ENCODE data around the gene MRPL21. TPM values are rescaled to one million over a fixed set of nuclear protein-coding genes. Genes with fewer than 3 reads are reported as not detected.
"Not testable (repeated sequence)": the region's sequence is repeated elsewhere in the genome, so short reads cannot be mapped to it uniquely, and the experiment has no call there.

MRPL21 gene
- total RNA-seq, 3 donors from 2014 or later (not counting 1 experiment from before 2014, with no cell fraction given): 39.0 to 47.4 (median 40.3) TPM

GRCh38 chr11:68891351-68891948 is 12.2 kb downstream of the MRPL21 start:
- no peak overlapping the region for H3K4me3 Mint-ChIP-seq
- no peak for TF ChIP-seq CTCF (IDR thresholded peaks at IDR 0.05)
- Histone ChIP-seq H3K27me3 (ENCODE audit: control insufficient read depth, insufficient read depth, low read length) (no peaks in the 10 kb centered on the region), H3K4me1 (ENCODE audit: control insufficient read depth, insufficient read depth, low read length) (no peaks in the 10 kb centered on the region), H3K27ac (ENCODE audit: low read length) (no peak overlapping the region), H3K36me3 (ENCODE audit: control insufficient read depth, insufficient read depth, low read length) (peaks cover 49% of the 10 kb centered on the region), H3K9me3 (ENCODE audit: control insufficient read depth, insufficient read depth, low read length) (no peaks in the 10 kb centered on the region), H3K4me3 (ENCODE audit: low read length) (no peak overlapping the region)
- H3K36me3 Mint-ChIP-seq: no peaks in the 10 kb centered on the region
- WGBS (ENCODE audit: insufficient coverage): 85% methylated on average over 17 of the region's 17 CpGs
- no peaks in the 10 kb centered on the region for H3K4me1 Mint-ChIP-seq
- H3K27ac Mint-ChIP-seq: no peak overlapping the region
- ATAC-seq: no peak
- no peaks in the 10 kb centered on the region for H3K27me3 Mint-ChIP-seq (ENCODE audit: low read depth in 2 of 2)
- no peaks in the 10 kb centered on the region for H3K9me3 Mint-ChIP-seq
- intact Hi-C loops (cut with micrococcal nuclease): no loop called here
- no peak for DNase-seq

- Histone ChIP-seq H3K36me3 (ENCODE audit: control insufficient read depth, insufficient read depth, low read length) (peaks cover 42% of the 10 kb centered on the region), H3K9me3 (ENCODE audit: control insufficient read depth, insufficient read depth, low read length) (no peaks in the 10 kb centered on the region), H3K4me3 (ENCODE audit: low read length) (no peak overlapping the region), H3K27me3 (ENCODE audit: control insufficient read depth, insufficient read depth, low read length) (no peaks in the 10 kb centered on the region), H3K27ac (ENCODE audit: low read length) (no peak overlapping the region), H3K4me1 (ENCODE audit: control insufficient read depth, insufficient read depth, low read length) (no peaks in the 10 kb centered on the region)
- ATAC-seq (no peak), DNase-seq (no peak)
- 79% methylated on average over 17 of the region's 17 CpGs for WGBS (ENCODE audit: insufficient coverage)
- H3K27ac Mint-ChIP-seq: peak overlapping the region in 1 of 2 donors; percentile 74
- no peaks in the 10 kb centered on the region for H3K36me3 Mint-ChIP-seq
- no peaks in the 10 kb centered on the region for H3K27me3 Mint-ChIP-seq (ENCODE audit: low read depth in 2 of 2)
- no peaks in the 10 kb centered on the region for H3K9me3 Mint-ChIP-seq
- TF ChIP-seq CTCF (IDR thresholded peaks at IDR 0.05): no peak
- intact Hi-C loops (cut with micrococcal nuclease): no loop called here
- H3K4me1 Mint-ChIP-seq: no peaks in the 10 kb centered on the region
- no peak overlapping the region for H3K4me3 Mint-ChIP-seq
Observed at GRCh38 chr11:68890490-68891231, 13.0 kb downstream of the MRPL21 start.

- intact Hi-C loops (cut with micrococcal nuclease): no loop called here
- H3K27me3 ChIP-seq (ENCODE audit: control insufficient read depth, insufficient read depth, low read length): no peaks in the 10 kb centered on the region
- WGBS (ENCODE audit: insufficient coverage): 90% methylated on average over 16 of the region's 18 CpGs
- TF ChIP-seq CTCF (IDR thresholded peaks at IDR 0.05): no peak
- Mint-ChIP-seq H3K9me3 (no peaks in the 10 kb centered on the region), H3K27me3 (ENCODE audit: low read depth in 2 of 2) (no peaks in the 10 kb centered on the region), H3K36me3 (no peaks in the 10 kb centered on the region), H3K27ac (no peak overlapping the region), H3K4me3 (no peak overlapping the region), H3K4me1 (no peaks in the 10 kb centered on the region)
- peaks cover 40% of the 10 kb centered on the region for H3K36me3 ChIP-seq (ENCODE audit: control insufficient read depth, insufficient read depth, low read length)
- H3K9me3 ChIP-seq (ENCODE audit: control insufficient read depth, insufficient read depth, low read length): no peaks in the 10 kb centered on the region
- DNase-seq (peak in 1 of 2 donors; percentile 20), ATAC-seq (no peak)
- no peaks in the 10 kb centered on the region for H3K4me1 ChIP-seq (ENCODE audit: control insufficient read depth, insufficient read depth, low read length)
- H3K4me3 ChIP-seq (ENCODE audit: low read length): no peak overlapping the region
- no peak overlapping the region for H3K27ac ChIP-seq (ENCODE audit: low read length)
Observed at GRCh38 chr11:68889948-68890446, 13.6 kb downstream of the MRPL21 start.

- H3K27me3 ChIP-seq (ENCODE audit: control insufficient read depth, insufficient read depth, low read length); H3K27me3 Mint-ChIP-seq (ENCODE audit: low read depth in 2 of 2); DNase-seq; intact Hi-C loops (cut with micrococcal nuclease); H3K4me3 Mint-ChIP-seq; H3K36me3 Mint-ChIP-seq; H3K27ac ChIP-seq (ENCODE audit: low read length); H3K4me1 ChIP-seq (ENCODE audit: control insufficient read depth, insufficient read depth, low read length); H3K9me3 ChIP-seq (ENCODE audit: control insufficient read depth, insufficient read depth, low read length); H3K4me3 ChIP-seq (ENCODE audit: low read length); H3K9me3 Mint-ChIP-seq; H3K27ac Mint-ChIP-seq; ATAC-seq; H3K36me3 ChIP-seq (ENCODE audit: control insufficient read depth, insufficient read depth, low read length); H3K4me1 Mint-ChIP-seq: not testable (repeated sequence)
- WGBS (ENCODE audit: insufficient coverage): 98% methylated on average over 15 of the region's 15 CpGs
Observed at GRCh38 chr11:68884827-68885226, 18.8 kb downstream of the MRPL21 start.
